22Rv1 (cell line): ENCODE data around the gene FIBCD1.

Experiments
- H3K27ac ChIP-seq: fragments of 450-650 bp; 2 replicates; pipeline ENCODE4 v1.5.1; 2017
- CTCF ChIP-seq: fragments of 450-650 bp; IDR thresholded peaks from 2 replicates; pipeline ENCODE4 v1.5.1; 2017; ENCODE audit warnings: mild to moderate bottlenecking
- ZFX ChIP-seq: fragments of 450-650 bp; IDR thresholded peaks from 2 replicates; pipeline ENCODE4 v1.6.1; 2017; ENCODE audit warnings: antibody characterized with exemption, borderline replicate concordance

FIBCD1 gene

GRCh38 chr9:130865921-130866320 is 73.1 kb downstream of the FIBCD1 start:
- no peak overlapping the region for H3K27ac ChIP-seq
- TF ChIP-seq ZFX, result no peak
- no peak for TF ChIP-seq CTCF

GRCh38 chr9:130864541-130864940 is 74.5 kb downstream of the FIBCD1 start:
- TF ChIP-seq ZFX, result no peak
- TF ChIP-seq CTCF, result no peak
- no peak overlapping the region for H3K27ac ChIP-seq

GRCh38 chr9:130862747-130863146 is 76.3 kb downstream of the FIBCD1 start:
- no peak overlapping the region for H3K27ac ChIP-seq
- no peak for TF ChIP-seq ZFX

GRCh38 chr9:130862217-130862616 is 76.8 kb downstream of the FIBCD1 start:
- H3K27ac ChIP-seq, result no peak overlapping the region
- TF ChIP-seq ZFX (no peak), CTCF (no peak)

- no peak for TF ChIP-seq CTCF
- no peak for TF ChIP-seq ZFX
- no peak overlapping the region for H3K27ac ChIP-seq
Observed at GRCh38 chr9:130861372-130862180, 77.5 kb downstream of the FIBCD1 start.

GRCh38 chr9:130860458-130861316 is 78.4 kb downstream of the FIBCD1 start:
- TF ChIP-seq CTCF (no peak), ZFX (no peak)
- H3K27ac ChIP-seq, result no peak overlapping the region

- TF ChIP-seq ZFX (no peak), CTCF (no peak)
Observed at GRCh38 chr9:130858739-130859705, 80.0 kb downstream of the FIBCD1 start.

More at GRCh38 chr9:130858739-130859705, 80.0 kb downstream of the FIBCD1 start:
- no peak overlapping the region for H3K27ac ChIP-seq
